IMR-90 (cell line): Measurements from ENCODE around the gene RNF41.

Source experiments
- CEBPB ChIP-seq: IDR thresholded peaks from 2 replicates; pipeline ENCODE4 v1.6.1; 2012; ENCODE audit warnings: low read depth, low read length, improper control_type of control experiment
- CTCF ChIP-seq: conservative IDR thresholded peaks from 2 replicates; pipeline ENCODE4 v1.5.1; 2012; ENCODE audit warnings: mild to moderate bottlenecking, low read depth, low read length, improper control_type of control experiment
- ELK1 ChIP-seq: fragments of 150-350 bp; IDR thresholded peaks from 2 replicates; pipeline ENCODE4 v1.6.1; 2016; ENCODE audit warnings: low read depth, mild to moderate bottlenecking, low read length, moderate library complexity, borderline replicate concordance
- FOS ChIP-seq: fragments of 150-350 bp; IDR thresholded peaks from 2 replicates; pipeline ENCODE4 v1.6.1; 2016; ENCODE audit warnings: low read depth, low read length
- MAFK ChIP-seq: IDR thresholded peaks from 2 replicates; pipeline ENCODE4 v1.6.1; 2012; ENCODE audit warnings: low read depth, low read length, improper control_type of control experiment
- MXI1 ChIP-seq: IDR thresholded peaks from 2 replicates; pipeline ENCODE4 v1.6.1; 2012; ENCODE audit warnings: low read depth, mild to moderate bottlenecking, low read length, moderate library complexity, borderline replicate concordance
- POLR2A ChIP-seq: IDR thresholded peaks from 2 replicates; pipeline ENCODE4 v1.6.1; 2012; ENCODE audit warnings: mild to moderate bottlenecking, low read depth, low read length
- RAD21 ChIP-seq: IDR thresholded peaks from 2 replicates; pipeline ENCODE4 v1.6.1; 2012; ENCODE audit warnings: low read length, improper control_type of control experiment
- RCOR1 ChIP-seq: IDR thresholded peaks from 2 replicates; pipeline ENCODE4 v1.6.1; 2012; ENCODE audit warnings: mild to moderate bottlenecking, low read length, improper control_type of control experiment; ENCODE audit not compliant: insufficient replicate concordance
- RFX5 ChIP-seq: IDR thresholded peaks from 2 replicates; pipeline ENCODE4 v1.8.0; 2012; ENCODE audit warnings: low read depth, mild to moderate bottlenecking, low read length, moderate library complexity
- SMC3 ChIP-seq: fragments of 150-350 bp; IDR thresholded peaks from 2 replicates; pipeline ENCODE4 v1.6.1; 2016; ENCODE audit warnings: low read depth, mild to moderate bottlenecking, antibody characterized with exemption, low read length, moderate library complexity
- USF2 ChIP-seq: fragments of 150-350 bp; IDR thresholded peaks from 2 replicates; pipeline ENCODE4 v1.6.1; 2017; ENCODE audit warnings: mild to moderate bottlenecking, antibody characterized with exemption, low read length, low read depth

GRCh38 chr12:56169229-56169759, 52.4 kb downstream of the RNF41 start:
- TF ChIP-seq CTCF (no peak), ELK1 (no peak), POLR2A (no peak), USF2 (no peak), SMC3 (no peak), FOS (no peak), MAFK (peak; percentile 67), RFX5 (no peak), RCOR1 (no peak), RAD21 (no peak), MXI1 (no peak), CEBPB (no peak)
